ENCODE data around the gene PKN2. TPM values are rescaled to one million over a fixed set of nuclear protein-coding genes. Genes with fewer than 3 reads are reported as not detected.
A peak's percentile ranks its signal among the peaks of the same experiment; 100 is the strongest.

PKN2 gene
- total and polyA plus RNA-seq, 2 experiments from 2014 or later, result 22.5 to 27.6 TPM

GRCh38 chr1:88784551-88784950, 100.5 kb downstream of the PKN2 start:
- no peaks in the 10 kb centered on the region for H3K9me3 ChIP-seq (ENCODE audit: low read depth)
- peaks cover 6% of the 10 kb centered on the region for H3K4me1 ChIP-seq (ENCODE audit: low read depth)
- no peak for DNase-seq (ENCODE audit: low read depth in 1 of 2, low spot score in 1 of 2)
- H3K27ac ChIP-seq, result no peak overlapping the region
- no peaks in the 10 kb centered on the region for H3K27me3 ChIP-seq
- H3K36me3 ChIP-seq, result peaks cover 31% of the 10 kb centered on the region
- H3K4me3 ChIP-seq, result no peak overlapping the region
- TF ChIP-seq CTCF (IDR thresholded peaks at IDR 0.05; ENCODE audit: low read depth, low read length), result no peak

GRCh38 chr1:88787023-88787903, 103.2 kb downstream of the PKN2 start:
- no peak overlapping the region for H3K4me3 ChIP-seq
- peaks cover 6% of the 10 kb centered on the region for H3K4me1 ChIP-seq (ENCODE audit: low read depth)
- H3K27ac ChIP-seq, result no peak overlapping the region
- no peaks in the 10 kb centered on the region for H3K9me3 ChIP-seq (ENCODE audit: low read depth)
- DNase-seq (ENCODE audit: low read depth in 1 of 2, low spot score in 1 of 2), result no peak
- H3K36me3 ChIP-seq, result peaks cover 38% of the 10 kb centered on the region
- H3K27me3 ChIP-seq, result no peaks in the 10 kb centered on the region
- TF ChIP-seq CTCF (IDR thresholded peaks at IDR 0.05; ENCODE audit: low read depth, low read length), result no peak

- H3K9me3 ChIP-seq (ENCODE audit: low read depth), result no peaks in the 10 kb centered on the region
- no peaks in the 10 kb centered on the region for H3K27me3 ChIP-seq
- no peak for TF ChIP-seq CTCF (IDR thresholded peaks at IDR 0.05; ENCODE audit: low read depth, low read length)
- DNase-seq (ENCODE audit: low read depth in 1 of 2, low spot score in 1 of 2), result peak in 1 of 2 donors; percentile 29
- peak overlapping the region; percentile 52 for H3K27ac ChIP-seq
- H3K4me1 ChIP-seq (ENCODE audit: low read depth), result no peaks in the 10 kb centered on the region
- no peak overlapping the region for H3K4me3 ChIP-seq
- peaks cover 39% of the 10 kb centered on the region for H3K36me3 ChIP-seq
These were observed 107.1 kb downstream of the PKN2 start for GRCh38 chr1:88791192-88791591.

- no peak overlapping the region for H3K27ac ChIP-seq
- peaks cover 23% of the 10 kb centered on the region for H3K36me3 ChIP-seq
- H3K9me3 ChIP-seq (ENCODE audit: low read depth), result no peaks in the 10 kb centered on the region
- no peak overlapping the region for H3K4me3 ChIP-seq
- no peaks in the 10 kb centered on the region for H3K4me1 ChIP-seq (ENCODE audit: low read depth)
- TF ChIP-seq CTCF (IDR thresholded peaks at IDR 0.05; ENCODE audit: low read depth, low read length), result no peak
- DNase-seq (ENCODE audit: low read depth in 1 of 2, low spot score in 1 of 2), result no peak
- H3K27me3 ChIP-seq, result no peaks in the 10 kb centered on the region
These were observed 115.4 kb downstream of the PKN2 start for GRCh38 chr1:88799491-88799890.

- no peaks in the 10 kb centered on the region for H3K27me3 ChIP-seq
- peaks cover 30% of the 10 kb centered on the region for H3K36me3 ChIP-seq
- H3K9me3 ChIP-seq (ENCODE audit: low read depth), result no peaks in the 10 kb centered on the region
- peak in 1 of 2 donors; percentile 50 for DNase-seq (ENCODE audit: low read depth in 1 of 2, low spot score in 1 of 2)
- no peaks in the 10 kb centered on the region for H3K4me1 ChIP-seq (ENCODE audit: low read depth)
- TF ChIP-seq CTCF (IDR thresholded peaks at IDR 0.05; ENCODE audit: low read depth, low read length), result peak; percentile 65
- no peak overlapping the region for H3K27ac ChIP-seq
- no peak overlapping the region for H3K4me3 ChIP-seq
These were observed 116.4 kb downstream of the PKN2 start for GRCh38 chr1:88800382-88801051.

Measured in cardiac muscle cell (in vitro differentiated cells and primary cell).